Activated naive CD4-positive, alpha-beta T cell treated with anti-CD3 and anti-CD28 coated beads for 36 hours (primary cell): ENCODE data around the gene CYP11A1. TPM values are rescaled to one million over a fixed set of nuclear protein-coding genes. Genes with fewer than 3 reads are reported as not detected.
A peak's percentile ranks its signal among the peaks of the same experiment; 100 is the strongest.

ENCODE experiments used
- CTCF ChIA-PET: fragments of 350-600 bp; sonication (Branson Sonifier 250); formaldehyde crosslinking; loops from one replicate; lab custom pipeline; 2021; ENCODE audit warnings: antibody characterized with exemption; lab: Charles Lee
- DNase-seq: peaks from one replicate; pipeline ENCODE4 v3.0.0-alpha.2; 2020
- H3K27ac Mint-ChIP-seq: one replicate; pipeline ENCODE4 v1.8.0; 2021; ENCODE audit warnings: mild to moderate bottlenecking, mixed read lengths
- H3K27me3 Mint-ChIP-seq: one replicate; pipeline ENCODE4 v1.8.0; 2021; ENCODE audit warnings: low read depth, mixed read lengths
- H3K36me3 Mint-ChIP-seq: one replicate; pipeline ENCODE4 v1.8.0; 2021; ENCODE audit warnings: low read depth, mixed read lengths
- H3K4me1 Mint-ChIP-seq: one replicate; pipeline ENCODE4 v1.8.0; 2021; ENCODE audit warnings: low read depth, mixed read lengths
- H3K4me3 Mint-ChIP-seq: one replicate; pipeline ENCODE4 v1.8.0; 2021; ENCODE audit warnings: mild to moderate bottlenecking, moderate library complexity, mixed read lengths
- H3K9me3 Mint-ChIP-seq: one replicate; pipeline ENCODE4 v1.8.0; 2021; ENCODE audit warnings: mixed read lengths
- intact Hi-C: fragments of 100-400 bp; cut with micrococcal nuclease; formaldehyde crosslinking; loops from one replicate; pipeline ENCODE4 v1.15.1; 2023
- total RNA-seq, 2 experiments: library from RNA; stranded (reverse); gene quantifications; one replicate each; pipeline ENCODE4 v1.2.3, GENCODE V29; 2021

Gene CYP11A1
- total RNA-seq, 2 experiments from 2014 or later, result not detected

- H3K4me3 Mint-ChIP-seq, result no peak overlapping the region
- CTCF ChIA-PET, result interaction anchor here (0.5 to 1.4 kb wide), 3 partner anchors 90 to 459 kb away, joined by 3 to 4 read pairs (median 4); no protein-coding TSS in a partner anchor
- no peak for DNase-seq
- no peak overlapping the region for H3K27ac Mint-ChIP-seq
- H3K9me3 Mint-ChIP-seq, result no peaks in the 10 kb centered on the region
- intact Hi-C loops, result no loop called here
- H3K36me3 Mint-ChIP-seq, result no peaks in the 10 kb centered on the region
- peaks cover 11% of the 10 kb centered on the region for H3K4me1 Mint-ChIP-seq
- no peaks in the 10 kb centered on the region for H3K27me3 Mint-ChIP-seq
Measured at GRCh38 chr15:74311734-74312444, 55.6 kb downstream of the CYP11A1 start.

GRCh38 chr15:74307827-74308811 lies 59.3 kb downstream of the CYP11A1 start:
- H3K4me1 Mint-ChIP-seq, result no peaks in the 10 kb centered on the region
- H3K36me3 Mint-ChIP-seq, result no peaks in the 10 kb centered on the region
- peak; percentile 61 for DNase-seq
- H3K27ac Mint-ChIP-seq, result no peak overlapping the region
- CTCF ChIA-PET, result interaction anchor here (0.7 to 3.7 kb wide), 10 partner anchors 14 to 335 kb away, joined by 3 to 23 read pairs (median 3); no protein-coding TSS in a partner anchor
- peaks cover 10% of the 10 kb centered on the region for H3K27me3 Mint-ChIP-seq
- H3K4me3 Mint-ChIP-seq, result no peak overlapping the region
- intact Hi-C loops, result loop anchor here (1.0 to 5.0 kb wide), 2 partner anchors 256 to 335 kb away; no protein-coding TSS in a partner anchor
- no peaks in the 10 kb centered on the region for H3K9me3 Mint-ChIP-seq

- Mint-ChIP-seq H3K27ac (no peak overlapping the region), H3K4me1 (no peaks in the 10 kb centered on the region), H3K27me3 (peaks cover 18% of the 10 kb centered on the region), H3K9me3 (no peaks in the 10 kb centered on the region), H3K4me3 (no peak overlapping the region), H3K36me3 (no peaks in the 10 kb centered on the region)
- CTCF ChIA-PET, result interaction anchor here (1.1 to 3.7 kb wide), 4 partner anchors 15 to 333 kb away, joined by 6 to 23 read pairs (median 6); no protein-coding TSS in a partner anchor
- intact Hi-C loops, result loop anchor here (1.0 to 5.0 kb wide), 2 partner anchors 254 to 333 kb away; no protein-coding TSS in a partner anchor
- no peak for DNase-seq
Measured at GRCh38 chr15:74306781-74307217, 60.6 kb downstream of the CYP11A1 start.

GRCh38 chr15:74305687-74306086 lies 61.8 kb downstream of the CYP11A1 start:
- Mint-ChIP-seq H3K4me3 (no peak overlapping the region), H3K9me3 (no peaks in the 10 kb centered on the region), H3K36me3 (no peaks in the 10 kb centered on the region), H3K27ac (no peak overlapping the region), H3K4me1 (no peaks in the 10 kb centered on the region), H3K27me3 (peaks cover 19% of the 10 kb centered on the region)
- intact Hi-C loops, result loop anchor here (5.0 kb wide), 1 partner anchor 253 kb away; no protein-coding TSS in a partner anchor
- no peak for DNase-seq
- CTCF ChIA-PET, result no interaction called here

GRCh38 chr15:74304431-74304830 lies 63.0 kb downstream of the CYP11A1 start:
- H3K36me3 Mint-ChIP-seq, result no peaks in the 10 kb centered on the region
- DNase-seq, result no peak
- CTCF ChIA-PET, result interaction anchor here (0.6 to 0.7 kb wide), 2 partner anchors 189 to 274 kb away, joined by 3 read pairs; no protein-coding TSS in a partner anchor
- H3K27me3 Mint-ChIP-seq, result peaks cover 29% of the 10 kb centered on the region
- H3K4me3 Mint-ChIP-seq, result no peak overlapping the region
- H3K4me1 Mint-ChIP-seq, result no peaks in the 10 kb centered on the region
- intact Hi-C loops, result no loop called here
- H3K27ac Mint-ChIP-seq, result no peak overlapping the region
- H3K9me3 Mint-ChIP-seq, result no peaks in the 10 kb centered on the region

- no peaks in the 10 kb centered on the region for H3K36me3 Mint-ChIP-seq
- H3K27ac Mint-ChIP-seq, result no peak overlapping the region
- H3K4me3 Mint-ChIP-seq, result no peak overlapping the region
- DNase-seq, result no peak
- H3K9me3 Mint-ChIP-seq, result no peaks in the 10 kb centered on the region
- intact Hi-C loops, result loop anchor here (1.0 kb wide), 1 partner anchor 177 kb away; no protein-coding TSS in a partner anchor
- CTCF ChIA-PET, result interaction anchor here (0.9 kb wide), 1 partner anchor 14 kb away, joined by 5 read pairs; no protein-coding TSS in a partner anchor
- H3K27me3 Mint-ChIP-seq, result peaks cover 29% of the 10 kb centered on the region
- no peaks in the 10 kb centered on the region for H3K4me1 Mint-ChIP-seq
Measured at GRCh38 chr15:74303741-74304309, 63.6 kb downstream of the CYP11A1 start.

GRCh38 chr15:74302821-74303359 lies 64.6 kb downstream of the CYP11A1 start:
- CTCF ChIA-PET, result interaction anchor here (0.9 kb wide), 1 partner anchor 13 kb away, joined by 5 read pairs; no protein-coding TSS in a partner anchor

GRCh38 chr15:74301583-74302361 lies 65.7 kb downstream of the CYP11A1 start:
- H3K27ac Mint-ChIP-seq, result no peak overlapping the region
- H3K9me3 Mint-ChIP-seq, result no peaks in the 10 kb centered on the region
- no peak overlapping the region for H3K4me3 Mint-ChIP-seq
- H3K27me3 Mint-ChIP-seq, result peaks cover 32% of the 10 kb centered on the region
- DNase-seq, result no peak
- H3K36me3 Mint-ChIP-seq, result no peaks in the 10 kb centered on the region
- CTCF ChIA-PET, result interaction anchor here (0.7 kb wide), 2 partner anchors 19 to 329 kb away, joined by 3 to 4 read pairs; no protein-coding TSS in a partner anchor
- H3K4me1 Mint-ChIP-seq, result no peaks in the 10 kb centered on the region
- intact Hi-C loops, result no loop called here

More at GRCh38 chr15:74302821-74303359, 64.6 kb downstream of the CYP11A1 start:
- DNase-seq, result peak; percentile 65
- Mint-ChIP-seq H3K27ac (no peak overlapping the region), H3K27me3 (peaks cover 32% of the 10 kb centered on the region), H3K36me3 (no peaks in the 10 kb centered on the region), H3K4me1 (no peaks in the 10 kb centered on the region), H3K4me3 (no peak overlapping the region), H3K9me3 (no peaks in the 10 kb centered on the region)
- intact Hi-C loops, result loop anchor here (1.0 kb wide), 1 partner anchor 176 kb away; no protein-coding TSS in a partner anchor

- Mint-ChIP-seq H3K4me3 (no peak overlapping the region), H3K36me3 (no peaks in the 10 kb centered on the region), H3K27me3 (peaks cover 30% of the 10 kb centered on the region), H3K27ac (no peak overlapping the region), H3K9me3 (no peaks in the 10 kb centered on the region), H3K4me1 (no peaks in the 10 kb centered on the region)
- DNase-seq, result no peak
- CTCF ChIA-PET, result no interaction called here
- intact Hi-C loops, result no loop called here
Measured at GRCh38 chr15:74300057-74300795, 67.2 kb downstream of the CYP11A1 start.

GRCh38 chr15:74297887-74298286 lies 69.6 kb downstream of the CYP11A1 start:
- no peaks in the 10 kb centered on the region for H3K9me3 Mint-ChIP-seq
- H3K27me3 Mint-ChIP-seq, result peaks cover 31% of the 10 kb centered on the region
- H3K4me1 Mint-ChIP-seq, result no peaks in the 10 kb centered on the region
- no peak for DNase-seq
- intact Hi-C loops, result no loop called here
- H3K27ac Mint-ChIP-seq, result no peak overlapping the region
- no peaks in the 10 kb centered on the region for H3K36me3 Mint-ChIP-seq
- CTCF ChIA-PET, result no interaction called here
- no peak overlapping the region for H3K4me3 Mint-ChIP-seq
